Panc1 (cell line): ENCODE results near the gene CHRD. TPM values are rescaled to one million over a fixed set of nuclear protein-coding genes. Genes with fewer than 3 reads are reported as not detected.

Source experiments
- ATAC-seq: fragments of 200-7000 bp; cut with Tn5 transposase; 2 replicates; pipeline ENCODE4 v1.9.1; 2020; ENCODE audit warnings: mild to moderate bottlenecking, moderate library complexity
- BruUV-seq: library from RNA; stranded (reverse); fragments of 400-500 nt; replicated peaks from 2 replicates; lab custom pipeline; 2021; lab: Mats Ljungman, UMichigan
- CTCF ChIA-PET: fragments of 300-600 bp; sonication (Branson Sonifier 250); formaldehyde crosslinking; loops from one replicate; lab custom pipeline; 2022; ENCODE audit warnings: antibody characterized with exemption; lab: Charles Lee
- POLR2A ChIA-PET: fragments of 300-600 bp; sonication (Branson Sonifier 250); formaldehyde crosslinking; loops from one replicate; lab custom pipeline; 2022; ENCODE audit warnings: antibody characterized with exemption; lab: Charles Lee
- DNase-seq: peaks from one replicate; pipeline ENCODE4 v3.0.0-alpha.2; 2010; ENCODE audit warnings: low read depth, low spot score
- H3K27ac ChIP-seq: 2 replicates; pipeline ENCODE4 v1.5.1; 2011; ENCODE audit warnings: mild to moderate bottlenecking, low read length, inconsistent platforms
- H3K27me3 ChIP-seq: fragments of 200-500 bp; sonication (Bioruptor generic); 2 replicates; pipeline ENCODE4 v1.6.0; 2014; ENCODE audit warnings: low read length, inconsistent platforms; ENCODE audit not compliant: control insufficient read depth, insufficient read depth
- H3K36me3 ChIP-seq: fragments of 200-500 bp; sonication (Bioruptor generic); 2 replicates; pipeline ENCODE4 v1.5.1; 2014; ENCODE audit warnings: inconsistent platforms, mild to moderate bottlenecking, low read length, moderate library complexity; ENCODE audit not compliant: control insufficient read depth, insufficient read depth
- H3K4me1 ChIP-seq: 2 replicates; pipeline ENCODE4 v1.5.1; 2011; ENCODE audit warnings: inconsistent platforms, mild to moderate bottlenecking, low read length, moderate library complexity; ENCODE audit not compliant: control insufficient read depth, insufficient read depth
- H3K4me3 ChIP-seq, 2 experiments: 2 replicates each; pipeline ENCODE4 v1.5.1; 2011 to 2012; ENCODE audit warnings: low read depth in 2 of 2, low read length in 2 of 2, mild to moderate bottlenecking in 2 of 2, inconsistent platforms in 1 of 2, moderate library complexity in 1 of 2
- H3K9me3 ChIP-seq: fragments of 200-500 bp; sonication (Bioruptor generic); 2 replicates; pipeline ENCODE4 v1.5.1; 2014; ENCODE audit warnings: low read depth, mild to moderate bottlenecking, inconsistent platforms, low read length, moderate library complexity; ENCODE audit not compliant: control insufficient read depth, insufficient read depth
- POLR2AphosphoS5 ChIP-seq: IDR thresholded peaks from 2 replicates; pipeline ENCODE4 v1.6.1; 2012; ENCODE audit warnings: mild to moderate bottlenecking, low read depth, low read length, moderate library complexity
- REST ChIP-seq, 2 experiments: IDR thresholded peaks; 2 replicates each; pipeline ENCODE4 v1.6.1; 2011 to 2012; ENCODE audit warnings: low read depth in 2 of 2, control low read depth in 1 of 2, low read length in 1 of 2, mild to moderate bottlenecking in 1 of 2, moderate library complexity in 1 of 2; ENCODE audit not compliant: insufficient read depth in 1 of 2
- SIN3A ChIP-seq: IDR thresholded peaks from 2 replicates; pipeline ENCODE4 v1.6.1; 2012; ENCODE audit warnings: low read depth, mild to moderate bottlenecking, low read length, moderate library complexity, borderline replicate concordance; ENCODE audit not compliant: insufficient read depth
- TCF7L2 ChIP-seq: IDR thresholded peaks from 2 replicates; pipeline ENCODE4 v1.6.1; 2011; ENCODE audit warnings: mild to moderate bottlenecking, low read depth, low read length, inconsistent platforms
- in situ Hi-C: cut with HindIII; loops from 2 replicates; pipeline ENCODE4 v1.10.0; 2016; ENCODE audit warnings: low sequenced_read_pairs, low pct_unique_long_range_greater_than_20kb
- intact Hi-C: fragments of 100-400 bp; cut with micrococcal nuclease; formaldehyde crosslinking; loops from one replicate; pipeline ENCODE4 v1.10.0; 2022; ENCODE audit not compliant: unreplicated experiment
- total RNA-seq: library from RNA; stranded (reverse); gene quantifications from one replicate; pipeline ENCODE4 v1.2.1, GENCODE V29; 2021; ENCODE audit not compliant: unreplicated experiment
- TF ChIP-seq, protein P1 (sequence below): fragments of 450-650 bp; IDR thresholded peaks from 2 replicates; pipeline ENCODE4 v1.5.1; 2017; ENCODE audit warnings: mild to moderate bottlenecking

CHRD gene
- total RNA-seq, 1 experiment from 2014 or later, result 1.4 TPM

GRCh38 chr3:184346480-184347190 is 33.2 kb upstream of the CHRD start:
- ATAC-seq (no peak), DNase-seq (no peak)
- BruUV-seq, result no TSS peak
- ChIA-PET CTCF (no interaction called here), POLR2A (no interaction called here)
- intact Hi-C loops, result no loop called here
- Histone ChIP-seq H3K9me3 (no peaks in the 10 kb centered on the region), H3K36me3 (no peaks in the 10 kb centered on the region; the same call in 1 of the 2 replicates), H3K27me3 (no peaks in the 10 kb centered on the region), H3K27ac (no peak overlapping the region), H3K4me3 (no peak overlapping the region), H3K4me1 (peaks cover 6% of the 10 kb centered on the region; the same call in 1 of the 2 replicates)
- in situ Hi-C loops, result no loop called here
- TF ChIP-seq POLR2AphosphoS5, result 0 out of 2 replicates have a peak, but pooled peaks have one; percentile 3
- TF ChIP-seq, protein P1, sequence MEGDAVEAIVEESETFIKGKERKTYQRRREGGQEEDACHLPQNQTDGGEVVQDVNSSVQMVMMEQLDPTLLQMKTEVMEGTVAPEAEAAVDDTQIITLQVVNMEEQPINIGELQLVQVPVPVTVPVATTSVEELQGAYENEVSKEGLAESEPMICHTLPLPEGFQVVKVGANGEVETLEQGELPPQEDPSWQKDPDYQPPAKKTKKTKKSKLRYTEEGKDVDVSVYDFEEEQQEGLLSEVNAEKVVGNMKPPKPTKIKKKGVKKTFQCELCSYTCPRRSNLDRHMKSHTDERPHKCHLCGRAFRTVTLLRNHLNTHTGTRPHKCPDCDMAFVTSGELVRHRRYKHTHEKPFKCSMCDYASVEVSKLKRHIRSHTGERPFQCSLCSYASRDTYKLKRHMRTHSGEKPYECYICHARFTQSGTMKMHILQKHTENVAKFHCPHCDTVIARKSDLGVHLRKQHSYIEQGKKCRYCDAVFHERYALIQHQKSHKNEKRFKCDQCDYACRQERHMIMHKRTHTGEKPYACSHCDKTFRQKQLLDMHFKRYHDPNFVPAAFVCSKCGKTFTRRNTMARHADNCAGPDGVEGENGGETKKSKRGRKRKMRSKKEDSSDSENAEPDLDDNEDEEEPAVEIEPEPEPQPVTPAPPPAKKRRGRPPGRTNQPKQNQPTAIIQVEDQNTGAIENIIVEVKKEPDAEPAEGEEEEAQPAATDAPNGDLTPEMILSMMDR, result no peak

DNA sequence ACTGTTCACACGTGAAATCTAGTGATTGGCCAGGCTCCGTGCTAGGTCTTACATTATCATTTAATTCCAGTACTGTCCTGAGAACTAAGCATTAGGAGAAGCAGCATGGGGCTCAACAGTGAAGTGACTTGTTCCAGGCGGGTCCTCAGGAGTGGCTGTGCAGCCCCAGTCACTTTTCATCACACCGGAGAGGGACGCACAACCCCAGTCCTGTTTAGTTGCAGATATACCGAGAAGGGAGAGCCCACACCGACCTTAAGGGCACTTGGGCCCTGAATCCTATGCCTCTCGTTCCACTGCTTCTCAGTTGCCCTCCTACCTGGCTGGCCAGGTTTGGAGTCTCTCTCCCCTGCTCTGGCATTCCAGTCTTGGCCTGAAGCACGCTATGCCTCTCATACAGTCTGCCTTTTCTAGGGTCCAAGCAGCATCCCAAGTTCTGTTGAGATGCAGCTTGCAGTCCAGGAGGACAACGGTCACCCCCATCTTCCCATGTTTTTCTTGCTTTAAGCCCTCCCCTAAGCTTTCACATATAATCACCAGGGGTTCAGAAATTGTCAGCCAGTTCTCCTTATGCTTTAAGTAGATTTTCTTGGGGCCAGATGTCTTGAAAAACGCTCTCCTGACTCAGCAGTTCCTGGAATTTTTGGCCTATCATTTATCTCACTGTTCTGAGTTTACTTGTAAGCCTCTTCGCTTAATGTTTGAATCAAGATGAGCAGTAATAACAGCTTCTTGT is 32.4 kb upstream of the CHRD start:
- in situ Hi-C loops, result no loop called here
- TF ChIP-seq, protein P1, result no peak
- no peak for TF ChIP-seq TCF7L2
- no peak for TF ChIP-seq POLR2AphosphoS5
- no peak for TF ChIP-seq SIN3A
- no peak for TF ChIP-seq REST (IDR thresholded peaks at IDR 0.05; ENCODE audit: insufficient read depth in 1 of 2, low read depth in 2 of 2, low read length in 1 of 2)
- no peak for DNase-seq
- ChIA-PET CTCF (no interaction called here), POLR2A (interaction anchor here (1.0 kb wide), 1 partner anchor 28 kb away, joined by 4 read pairs; no protein-coding TSS in a partner anchor)
- ATAC-seq, result no peak
- no peaks in the 10 kb centered on the region for H3K9me3 ChIP-seq
- no peak overlapping the region for H3K27ac ChIP-seq
- H3K27me3 ChIP-seq, result no peaks in the 10 kb centered on the region
- H3K4me1 ChIP-seq, result peaks cover 6% of the 10 kb centered on the region; the same call in 1 of the 2 replicates
- H3K36me3 ChIP-seq, result no peaks in the 10 kb centered on the region; the same call in 1 of the 2 replicates
- no TSS peak for BruUV-seq
- intact Hi-C loops, result no loop called here
- no peak overlapping the region for H3K4me3 ChIP-seq
